Measurements from ENCODE around the gene UBAP1. TPM values are rescaled to one million over a fixed set of nuclear protein-coding genes. Genes with fewer than 3 reads are reported as not detected.

The UBAP1 gene
- polyA plus RNA-seq, 1 of the 3 experiments (the other 2 are of a cell fraction): 26.3 TPM

DNA sequence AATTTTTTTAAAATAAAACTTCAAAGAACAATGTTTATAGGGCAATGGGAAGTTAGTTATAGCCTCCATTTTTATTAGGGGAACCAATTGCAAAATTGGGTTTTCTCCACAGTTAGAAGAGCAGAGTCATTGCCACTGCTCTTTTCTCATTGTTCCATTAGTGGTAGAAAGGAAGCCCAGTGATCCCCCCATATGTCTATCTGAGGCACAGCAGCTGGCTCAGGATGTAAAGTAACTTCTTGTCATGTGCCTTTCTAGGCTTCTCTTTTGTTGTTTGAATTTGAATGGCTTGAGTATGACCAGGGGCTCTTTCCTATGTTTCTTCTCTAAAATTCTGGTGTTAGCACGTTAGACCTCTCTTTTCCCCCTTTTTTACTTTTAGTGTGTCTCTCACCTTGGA lies 61.2 kb downstream of the UBAP1 start:
- Histone ChIP-seq H3K4me3 (ENCODE audit: low read depth in 2 of 2, low read length in 1 of 2) (no peak overlapping the region), H3K4me2 (no peak overlapping the region), H3K27me3 (ENCODE audit: insufficient read depth) (no peaks in the 10 kb centered on the region), H3F3A (replicated peaks; ENCODE audit: insufficient read depth) (no peaks in the 10 kb centered on the region), H3K9ac (no peak overlapping the region), H3K9me2 (no peaks in the 10 kb centered on the region), H3K27ac (ENCODE audit: low read depth in 2 of 2, low read length in 1 of 2) (no peak overlapping the region), H3K36me3 (replicated peaks in 1 of 2; ENCODE audit: control insufficient read depth in 1 of 2, insufficient read depth in 2 of 2, low read length in 1 of 2) (peaks cover 26 to 48% of the 10 kb centered on the region in 2 experiments), H2AFZ (ENCODE audit: low read depth) (no peak overlapping the region), H3K9me3 (no peaks in the 10 kb centered on the region), H4K20me1 (ENCODE audit: insufficient read depth) (peaks cover 6% of the 10 kb centered on the region; the same call in 1 of the 2 replicates), H3K79me2 (ENCODE audit: insufficient read depth) (peaks cover 30% of the 10 kb centered on the region), H3K4me1 (ENCODE audit: control insufficient read depth in 1 of 2, insufficient read depth in 2 of 2, low read depth in 1 of 2, low read length in 1 of 2) (no peaks in the 10 kb centered on the region)
- POLR2A ChIA-PET: no interaction called here
- no peak for DNase-seq
- TF ChIP-seq POLR2AphosphoS5 (IDR thresholded peaks at IDR 0.05; ENCODE audit: low read depth, low read length) (no peak), TAF1 (IDR thresholded peaks at IDR 0.05; ENCODE audit: borderline replicate concordance, low read depth, low read length) (no peak), SIN3A (IDR thresholded peaks at IDR 0.05; ENCODE audit: borderline replicate concordance, low read depth, low read length) (no peak), RCOR1 (IDR thresholded peaks at IDR 0.05; ENCODE audit: low read length) (no peak), PBX3 (IDR thresholded peaks at IDR 0.05) (no peak), RFX5 (IDR thresholded peaks at IDR 0.05; ENCODE audit: low read length) (no peak), TEAD4 (IDR thresholded peaks at IDR 0.05; ENCODE audit: borderline replicate concordance, insufficient read depth) (no peak), GATA2 (CRISPR knock-in tag; IDR thresholded peaks at IDR 0.05) (no peak), NRF1 (IDR thresholded peaks at IDR 0.05; ENCODE audit: low read depth, low read length) (no peak), ZBTB33 (IDR thresholded peaks at IDR 0.05; ENCODE audit: borderline replicate concordance, low read depth) (no peak), SMC3 (IDR thresholded peaks at IDR 0.05; ENCODE audit: low read depth, low read length) (no peak), EP300 (IDR thresholded peaks at IDR 0.05; ENCODE audit: borderline replicate concordance in 1 of 2, low read depth in 1 of 2, low read length in 1 of 2) (no peak), GABPA (IDR thresholded peaks at IDR 0.05; ENCODE audit: low read depth) (no peak), FOXM1 (IDR thresholded peaks at IDR 0.05; ENCODE audit: low read depth) (no peak), FOXJ3 (CRISPR knock-in tag; IDR thresholded peaks at IDR 0.05) (no peak), ELF1 (IDR thresholded peaks at IDR 0.05) (no peak)
- TF ChIP-seq, protein P1, sequence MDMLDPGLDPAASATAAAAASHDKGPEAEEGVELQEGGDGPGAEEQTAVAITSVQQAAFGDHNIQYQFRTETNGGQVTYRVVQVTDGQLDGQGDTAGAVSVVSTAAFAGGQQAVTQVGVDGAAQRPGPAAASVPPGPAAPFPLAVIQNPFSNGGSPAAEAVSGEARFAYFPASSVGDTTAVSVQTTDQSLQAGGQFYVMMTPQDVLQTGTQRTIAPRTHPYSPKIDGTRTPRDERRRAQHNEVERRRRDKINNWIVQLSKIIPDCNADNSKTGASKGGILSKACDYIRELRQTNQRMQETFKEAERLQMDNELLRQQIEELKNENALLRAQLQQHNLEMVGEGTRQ (IDR thresholded peaks at IDR 0.05; ENCODE audit: borderline replicate concordance, low read depth, low read length): no peak
- TF ChIP-seq, protein P2, sequence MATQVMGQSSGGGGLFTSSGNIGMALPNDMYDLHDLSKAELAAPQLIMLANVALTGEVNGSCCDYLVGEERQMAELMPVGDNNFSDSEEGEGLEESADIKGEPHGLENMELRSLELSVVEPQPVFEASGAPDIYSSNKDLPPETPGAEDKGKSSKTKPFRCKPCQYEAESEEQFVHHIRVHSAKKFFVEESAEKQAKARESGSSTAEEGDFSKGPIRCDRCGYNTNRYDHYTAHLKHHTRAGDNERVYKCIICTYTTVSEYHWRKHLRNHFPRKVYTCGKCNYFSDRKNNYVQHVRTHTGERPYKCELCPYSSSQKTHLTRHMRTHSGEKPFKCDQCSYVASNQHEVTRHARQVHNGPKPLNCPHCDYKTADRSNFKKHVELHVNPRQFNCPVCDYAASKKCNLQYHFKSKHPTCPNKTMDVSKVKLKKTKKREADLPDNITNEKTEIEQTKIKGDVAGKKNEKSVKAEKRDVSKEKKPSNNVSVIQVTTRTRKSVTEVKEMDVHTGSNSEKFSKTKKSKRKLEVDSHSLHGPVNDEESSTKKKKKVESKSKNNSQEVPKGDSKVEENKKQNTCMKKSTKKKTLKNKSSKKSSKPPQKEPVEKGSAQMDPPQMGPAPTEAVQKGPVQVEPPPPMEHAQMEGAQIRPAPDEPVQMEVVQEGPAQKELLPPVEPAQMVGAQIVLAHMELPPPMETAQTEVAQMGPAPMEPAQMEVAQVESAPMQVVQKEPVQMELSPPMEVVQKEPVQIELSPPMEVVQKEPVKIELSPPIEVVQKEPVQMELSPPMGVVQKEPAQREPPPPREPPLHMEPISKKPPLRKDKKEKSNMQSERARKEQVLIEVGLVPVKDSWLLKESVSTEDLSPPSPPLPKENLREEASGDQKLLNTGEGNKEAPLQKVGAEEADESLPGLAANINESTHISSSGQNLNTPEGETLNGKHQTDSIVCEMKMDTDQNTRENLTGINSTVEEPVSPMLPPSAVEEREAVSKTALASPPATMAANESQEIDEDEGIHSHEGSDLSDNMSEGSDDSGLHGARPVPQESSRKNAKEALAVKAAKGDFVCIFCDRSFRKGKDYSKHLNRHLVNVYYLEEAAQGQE (IDR thresholded peaks at IDR 0.05; ENCODE audit: low read depth, low read length): no peak
- 96% methylated on average over 1 of the region's 1 CpG for WGBS (ENCODE audit: low lambda C conversion rate)
- CTCF ChIA-PET: interaction anchor here (1.5 to 3.1 kb wide), 2 partner anchors 13 kb away, joined by 5 to 23 read pairs; no protein-coding TSS in a partner anchor

Data from SK-N-SH (cell line).